ENCODE data around the gene FBN1.

FBN1 gene

DNA sequence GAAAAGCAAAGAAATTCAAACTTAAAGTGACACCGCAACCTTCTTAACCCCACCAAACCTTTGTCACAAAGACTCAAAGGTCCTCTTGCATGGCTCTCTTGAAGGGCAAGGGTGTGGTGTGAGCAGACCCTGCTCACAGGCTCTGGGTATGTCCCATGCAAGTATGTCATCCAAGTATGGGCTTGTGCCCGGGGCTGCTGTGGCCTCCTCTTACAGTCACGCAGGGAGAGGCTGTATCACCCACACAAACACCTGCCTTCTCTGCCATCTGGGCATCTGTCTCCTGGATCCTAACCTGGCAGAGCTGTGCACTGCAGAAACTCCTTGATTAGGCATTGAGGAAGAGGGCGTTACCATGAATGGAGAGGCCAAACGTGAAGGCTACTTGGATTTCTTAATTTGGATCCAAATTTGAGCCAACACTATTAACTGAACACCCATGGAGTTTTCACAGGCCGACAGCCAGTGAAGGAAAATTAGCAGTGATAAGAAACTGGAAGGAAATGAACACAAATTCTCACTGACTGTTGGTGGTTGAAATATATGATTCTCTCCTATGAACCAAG is 167.6 kb downstream of the FBN1 start:
- TF ChIP-seq, protein P1, sequence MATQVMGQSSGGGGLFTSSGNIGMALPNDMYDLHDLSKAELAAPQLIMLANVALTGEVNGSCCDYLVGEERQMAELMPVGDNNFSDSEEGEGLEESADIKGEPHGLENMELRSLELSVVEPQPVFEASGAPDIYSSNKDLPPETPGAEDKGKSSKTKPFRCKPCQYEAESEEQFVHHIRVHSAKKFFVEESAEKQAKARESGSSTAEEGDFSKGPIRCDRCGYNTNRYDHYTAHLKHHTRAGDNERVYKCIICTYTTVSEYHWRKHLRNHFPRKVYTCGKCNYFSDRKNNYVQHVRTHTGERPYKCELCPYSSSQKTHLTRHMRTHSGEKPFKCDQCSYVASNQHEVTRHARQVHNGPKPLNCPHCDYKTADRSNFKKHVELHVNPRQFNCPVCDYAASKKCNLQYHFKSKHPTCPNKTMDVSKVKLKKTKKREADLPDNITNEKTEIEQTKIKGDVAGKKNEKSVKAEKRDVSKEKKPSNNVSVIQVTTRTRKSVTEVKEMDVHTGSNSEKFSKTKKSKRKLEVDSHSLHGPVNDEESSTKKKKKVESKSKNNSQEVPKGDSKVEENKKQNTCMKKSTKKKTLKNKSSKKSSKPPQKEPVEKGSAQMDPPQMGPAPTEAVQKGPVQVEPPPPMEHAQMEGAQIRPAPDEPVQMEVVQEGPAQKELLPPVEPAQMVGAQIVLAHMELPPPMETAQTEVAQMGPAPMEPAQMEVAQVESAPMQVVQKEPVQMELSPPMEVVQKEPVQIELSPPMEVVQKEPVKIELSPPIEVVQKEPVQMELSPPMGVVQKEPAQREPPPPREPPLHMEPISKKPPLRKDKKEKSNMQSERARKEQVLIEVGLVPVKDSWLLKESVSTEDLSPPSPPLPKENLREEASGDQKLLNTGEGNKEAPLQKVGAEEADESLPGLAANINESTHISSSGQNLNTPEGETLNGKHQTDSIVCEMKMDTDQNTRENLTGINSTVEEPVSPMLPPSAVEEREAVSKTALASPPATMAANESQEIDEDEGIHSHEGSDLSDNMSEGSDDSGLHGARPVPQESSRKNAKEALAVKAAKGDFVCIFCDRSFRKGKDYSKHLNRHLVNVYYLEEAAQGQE (IDR thresholded peaks at IDR 0.05; ENCODE audit: low read depth), result no peak
- TF ChIP-seq, protein P2, sequence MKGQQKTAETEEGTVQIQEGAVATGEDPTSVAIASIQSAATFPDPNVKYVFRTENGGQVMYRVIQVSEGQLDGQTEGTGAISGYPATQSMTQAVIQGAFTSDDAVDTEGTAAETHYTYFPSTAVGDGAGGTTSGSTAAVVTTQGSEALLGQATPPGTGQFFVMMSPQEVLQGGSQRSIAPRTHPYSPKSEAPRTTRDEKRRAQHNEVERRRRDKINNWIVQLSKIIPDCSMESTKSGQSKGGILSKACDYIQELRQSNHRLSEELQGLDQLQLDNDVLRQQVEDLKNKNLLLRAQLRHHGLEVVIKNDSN (IDR thresholded peaks at IDR 0.05), result no peak
- TF ChIP-seq TEAD4 (IDR thresholded peaks at IDR 0.05) (no peak), EGR1 (IDR thresholded peaks at IDR 0.05) (no peak), TCF12 (IDR thresholded peaks at IDR 0.05; ENCODE audit: low read depth) (no peak), CREB1 (IDR thresholded peaks at IDR 0.05; ENCODE audit: low read depth) (no peak), NFIC (IDR thresholded peaks at IDR 0.05) (no peak), FOXM1 (IDR thresholded peaks at IDR 0.05; ENCODE audit: borderline replicate concordance, low read depth) (no peak), ZBTB7A (IDR thresholded peaks at IDR 0.05; ENCODE audit: low read depth) (no peak), YY1 (IDR thresholded peaks at IDR 0.05; ENCODE audit: low read depth) (no peak), RAD21 (IDR thresholded peaks at IDR 0.05; ENCODE audit: low read depth) (no peak), TAF1 (IDR thresholded peaks at IDR 0.05; ENCODE audit: low read depth) (no peak), EP300 (IDR thresholded peaks at IDR 0.05; ENCODE audit: borderline replicate concordance) (no peak), CEBPB (IDR thresholded peaks at IDR 0.05) (no peak)
- TF ChIP-seq, protein P3, sequence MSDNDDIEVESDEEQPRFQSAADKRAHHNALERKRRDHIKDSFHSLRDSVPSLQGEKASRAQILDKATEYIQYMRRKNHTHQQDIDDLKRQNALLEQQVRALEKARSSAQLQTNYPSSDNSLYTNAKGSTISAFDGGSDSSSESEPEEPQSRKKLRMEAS (IDR thresholded peaks at IDR 0.05), result no peak

DNA sequence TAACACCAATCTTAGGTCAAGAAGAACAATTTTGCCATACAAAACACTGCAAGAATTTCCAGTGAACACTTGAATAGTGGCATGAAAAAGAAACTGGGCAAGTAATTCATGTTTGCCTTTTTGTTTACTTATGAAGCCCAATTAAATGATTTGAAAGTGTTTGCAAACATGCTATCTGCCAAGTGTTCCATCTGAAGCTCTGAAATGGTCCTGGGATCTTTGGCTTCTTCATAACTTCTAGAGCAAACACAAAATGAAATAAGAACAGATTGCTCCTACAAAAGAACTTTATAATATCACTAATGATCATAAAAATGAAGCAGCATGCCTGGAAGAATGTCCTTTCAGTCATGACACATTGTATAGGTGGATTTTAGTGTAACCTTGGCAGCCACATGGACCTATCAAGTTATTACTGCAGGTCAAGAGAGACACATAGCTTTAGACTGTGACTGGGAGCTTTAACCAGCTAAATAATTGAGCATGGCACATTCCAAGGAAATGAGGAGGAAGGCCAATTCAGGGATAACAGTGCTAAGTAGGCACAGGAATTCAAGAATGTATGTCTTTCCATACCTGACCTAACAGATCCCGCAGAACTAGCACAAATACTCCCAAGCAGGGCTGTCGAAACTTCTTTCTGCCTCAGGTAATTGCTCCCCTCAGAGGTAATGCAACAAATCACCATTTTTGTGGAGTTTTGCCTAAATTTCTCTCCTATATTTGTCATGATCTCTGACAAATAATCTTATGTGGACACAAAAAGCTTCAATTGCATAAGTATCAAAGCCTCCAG is 169.7 kb downstream of the FBN1 start:
- TF ChIP-seq, protein P2 (IDR thresholded peaks at IDR 0.05), result no peak

DNA sequence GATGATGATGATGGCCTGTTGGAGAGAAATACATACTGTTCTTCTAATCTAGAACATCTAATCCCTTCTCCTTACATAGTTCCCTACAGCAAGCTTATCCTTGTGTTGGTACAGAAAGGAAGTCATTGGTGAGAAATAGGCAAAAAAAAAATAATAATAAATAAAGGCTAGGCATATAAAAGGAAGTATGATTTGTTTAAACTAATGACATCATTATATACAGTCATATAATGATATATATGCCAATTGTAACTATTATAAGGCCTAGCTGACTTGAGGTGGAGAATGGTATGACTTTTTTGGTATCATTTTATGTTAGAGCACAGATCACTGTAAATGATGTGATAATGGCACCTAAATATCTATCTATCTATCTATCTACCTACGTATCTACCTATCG is 171.8 kb downstream of the FBN1 start:
- TF ChIP-seq ZBTB7A (IDR thresholded peaks at IDR 0.05; ENCODE audit: low read depth), result no peak
- TF ChIP-seq EP300 (IDR thresholded peaks at IDR 0.05; ENCODE audit: borderline replicate concordance), result no peak
- no peak for TF ChIP-seq CEBPB (IDR thresholded peaks at IDR 0.05)
- TF ChIP-seq YY1 (IDR thresholded peaks at IDR 0.05; ENCODE audit: low read depth), result no peak
- TF ChIP-seq RAD21 (IDR thresholded peaks at IDR 0.05; ENCODE audit: low read depth), result no peak
- no peak for TF ChIP-seq TAF1 (IDR thresholded peaks at IDR 0.05; ENCODE audit: low read depth)
- no peak for TF ChIP-seq CREB1 (IDR thresholded peaks at IDR 0.05; ENCODE audit: low read depth)
- TF ChIP-seq EGR1 (IDR thresholded peaks at IDR 0.05), result no peak
- TF ChIP-seq, protein P3 (IDR thresholded peaks at IDR 0.05), result no peak

DNA sequence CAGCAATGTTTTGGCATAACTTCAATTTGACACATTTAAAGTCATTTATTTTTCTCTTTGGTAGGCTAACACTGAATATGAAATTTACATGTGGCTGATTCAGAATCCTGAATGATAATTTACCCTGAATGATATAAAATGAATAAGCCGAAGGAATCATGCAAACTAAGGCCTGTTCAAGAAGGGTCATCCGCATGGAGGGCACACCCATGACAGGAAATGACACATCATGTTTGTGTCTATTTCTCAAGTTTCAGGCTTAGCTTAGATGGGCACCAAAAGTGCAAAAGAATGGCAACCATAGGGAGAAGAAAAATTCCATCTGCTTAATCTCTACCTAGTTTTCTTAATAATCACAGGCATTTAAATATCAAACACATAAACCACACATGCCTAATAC is 172.8 kb downstream of the FBN1 start:
- no peak for TF ChIP-seq EGR1 (IDR thresholded peaks at IDR 0.05)
- TF ChIP-seq RAD21 (IDR thresholded peaks at IDR 0.05; ENCODE audit: low read depth), result no peak
- no peak for TF ChIP-seq NFIC (IDR thresholded peaks at IDR 0.05)
- TF ChIP-seq, protein P3 (IDR thresholded peaks at IDR 0.05), result no peak
- no peak for TF ChIP-seq CEBPB (IDR thresholded peaks at IDR 0.05)

DNA sequence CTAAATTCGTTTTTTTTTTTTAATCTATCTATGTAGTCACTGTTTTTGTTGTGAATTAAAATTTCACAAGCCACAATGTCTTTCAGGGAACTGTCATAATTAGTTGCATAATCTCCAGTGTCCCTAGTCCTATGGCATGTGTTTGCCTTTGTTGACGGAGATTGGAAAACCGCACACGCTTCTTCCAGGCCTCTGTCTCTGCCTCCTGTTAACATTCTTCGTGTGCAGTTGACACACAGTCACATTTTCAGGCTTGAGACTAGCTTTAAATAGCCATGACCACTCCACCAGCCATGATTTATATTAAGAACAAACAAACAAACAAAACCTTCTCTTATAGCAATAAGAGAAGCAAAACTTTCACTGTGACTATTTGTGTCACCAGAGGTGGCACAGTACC is 174.4 kb downstream of the FBN1 start:
- TF ChIP-seq CEBPB (IDR thresholded peaks at IDR 0.05), result no peak
- no peak for TF ChIP-seq EGR1 (IDR thresholded peaks at IDR 0.05)
- no peak for TF ChIP-seq NFIC (IDR thresholded peaks at IDR 0.05)
- no peak for TF ChIP-seq RAD21 (IDR thresholded peaks at IDR 0.05; ENCODE audit: low read depth)
- TF ChIP-seq TEAD4 (IDR thresholded peaks at IDR 0.05), result no peak
- TF ChIP-seq, protein P1 (IDR thresholded peaks at IDR 0.05; ENCODE audit: low read depth), result no peak
- TF ChIP-seq, protein P2 (IDR thresholded peaks at IDR 0.05), result no peak
- TF ChIP-seq FOXM1 (IDR thresholded peaks at IDR 0.05; ENCODE audit: borderline replicate concordance, low read depth), result no peak
- no peak for TF ChIP-seq YY1 (IDR thresholded peaks at IDR 0.05; ENCODE audit: low read depth)
- no peak for TF ChIP-seq ZBTB7A (IDR thresholded peaks at IDR 0.05; ENCODE audit: low read depth)
- no peak for TF ChIP-seq CREB1 (IDR thresholded peaks at IDR 0.05; ENCODE audit: low read depth)
- no peak for TF ChIP-seq EP300 (IDR thresholded peaks at IDR 0.05; ENCODE audit: borderline replicate concordance)
- TF ChIP-seq TAF1 (IDR thresholded peaks at IDR 0.05; ENCODE audit: low read depth), result no peak
- TF ChIP-seq, protein P3 (IDR thresholded peaks at IDR 0.05), result no peak
- no peak for TF ChIP-seq TCF12 (IDR thresholded peaks at IDR 0.05; ENCODE audit: low read depth)
